H1 (cell line): ENCODE results near the gene FUT4. TPM values are rescaled to one million over a fixed set of nuclear protein-coding genes. Genes with fewer than 3 reads are reported as not detected.

ENCODE experiments used
- CTCF ChIA-PET: fragments of 300-600 bp; sonication (Branson Sonifier 250); formaldehyde crosslinking; loops from one replicate; lab custom pipeline; 2021; ENCODE audit not compliant: partially characterized antibody; lab: Charles Lee
- POLR2A ChIA-PET: fragments of 300-600 bp; sonication (Branson Sonifier 250); formaldehyde crosslinking; loops from one replicate; lab custom pipeline; 2021; ENCODE audit warnings: inconsistent platforms; ENCODE audit not compliant: partially characterized antibody; lab: Charles Lee
- DNase-seq, 2 experiments: peaks; one replicate each; pipeline versions ENCODE4 v3.0.0 to v3.0.0-alpha.2; 2010 to 2022; ENCODE audit warnings: low spot score in 2 of 2, low read depth in 1 of 2, mixed read lengths in 1 of 2
- FAIRE-seq: peaks from 2 replicates; lab custom pipeline; 2011; peaks lifted over from hg19 to GRCh38; lab: Jason Lieb, UNC
- H2AFZ ChIP-seq: 2 replicates; pipeline ENCODE4 v1.8.1; 2012; ENCODE audit warnings: low read length, inconsistent platforms
- H2AK5ac ChIP-seq: 2 replicates; pipeline ENCODE4 v1.6.1; 2013; ENCODE audit warnings: low read depth, low read length
- H2BK120ac ChIP-seq: replicated peaks from 2 replicates; pipeline ENCODE3; 2013; ENCODE audit warnings: low read depth, low read length, inconsistent platforms
- H2BK12ac ChIP-seq: 2 replicates; pipeline ENCODE4 v1.6.1; 2013; ENCODE audit warnings: low read depth, low read length
- H2BK15ac ChIP-seq: 2 replicates; pipeline ENCODE4 v1.6.1; 2013; ENCODE audit warnings: low read length
- H2BK20ac ChIP-seq: 2 replicates; pipeline ENCODE4 v1.6.1; 2013; ENCODE audit warnings: low read length
- H2BK5ac ChIP-seq: 2 replicates; pipeline ENCODE4 v1.6.1; 2013; ENCODE audit warnings: low read depth, low read length
- H3K14ac ChIP-seq: 2 replicates; pipeline ENCODE4 v1.6.1; 2013; ENCODE audit warnings: inconsistent platforms; ENCODE audit not compliant: insufficient read length
- H3K18ac ChIP-seq: 2 replicates; pipeline ENCODE4 v1.6.1; 2013; ENCODE audit warnings: low read length; ENCODE audit errors: extremely low read depth
- H3K23ac ChIP-seq: 2 replicates; pipeline ENCODE4 v1.6.1; 2013; ENCODE audit warnings: inconsistent platforms; ENCODE audit not compliant: insufficient read length
- H3K23me2 ChIP-seq: 2 replicates; pipeline ENCODE4 v1.6.1; 2013; ENCODE audit warnings: low read depth, low read length
- H3K27ac ChIP-seq: 2 replicates; pipeline ENCODE4 v1.6.1; 2011; ENCODE audit warnings: low read depth, low read length, inconsistent platforms
- H3K27me3 ChIP-seq, 4 experiments: replicated peaks in 1 of 4; 1 replicate in 1 of 4; 2 replicates in 3 of 4; pipeline versions ENCODE4 v1.6.1 to v1.8.1; 2011 to 2013; ENCODE audit warnings: low read length in 3 of 4, mild to moderate bottlenecking in 3 of 4, inconsistent platforms in 2 of 4, mixed read lengths in 2 of 4, moderate library complexity in 1 of 4; ENCODE audit not compliant: control insufficient read depth in 3 of 4, insufficient read depth in 3 of 4; ENCODE audit errors: extremely low read depth in 1 of 4
- H3K36me3 ChIP-seq, 4 experiments: 2 replicates each; pipeline versions ENCODE4 v1.6.1 to v1.8.1; 2011 to 2013; ENCODE audit warnings: mild to moderate bottlenecking in 4 of 4, low read length in 3 of 4, moderate library complexity in 2 of 4, control low read depth in 1 of 4, inconsistent platforms in 1 of 4; ENCODE audit not compliant: insufficient read depth in 4 of 4, control insufficient read depth in 2 of 4
- H3K4ac ChIP-seq: replicated peaks from 2 replicates; pipeline ENCODE3; 2013; ENCODE audit warnings: low read length, low read depth, mixed read lengths, inconsistent platforms; ENCODE audit not compliant: insufficient read length
- H3K4me1 ChIP-seq, 4 experiments: replicated peaks in 1 of 4; 1 replicate in 1 of 4; 2 replicates in 3 of 4; pipeline versions ENCODE4 v1.6.1 to v1.8.1; 2011 to 2013; ENCODE audit warnings: low read length in 3 of 4, inconsistent platforms in 2 of 4, mixed read lengths in 1 of 4; ENCODE audit not compliant: insufficient read depth in 4 of 4, control insufficient read depth in 3 of 4
- H3K4me2 ChIP-seq, 2 experiments: 2 replicates each; pipeline versions ENCODE4 v1.6.1 to v1.8.1; 2011 to 2013; ENCODE audit warnings: low read depth in 2 of 2, low read length in 2 of 2, control low read depth in 1 of 2, inconsistent platforms in 1 of 2, mild to moderate bottlenecking in 1 of 2; ENCODE audit not compliant: insufficient read depth in 1 of 2
- H3K4me3 ChIP-seq, 4 experiments: fragments of 200-600, 300-600 bp in 1 of 4; sonication (generic), shearing (Covaris generic), sonication (Bioruptor Twin) in 1 of 4; 2 replicates each; pipeline versions ENCODE4 v1.5.1 to v1.8.1; 2011 to 2016; ENCODE audit warnings: low read length in 4 of 4, low read depth in 3 of 4, control low read depth in 2 of 4, inconsistent platforms in 2 of 4, mild to moderate bottlenecking in 2 of 4, mixed read lengths in 1 of 4, moderate library complexity in 1 of 4; ENCODE audit not compliant: insufficient read depth in 2 of 4; ENCODE audit errors: extremely low read depth in 1 of 4
- H3K56ac ChIP-seq: replicated peaks from 2 replicates; pipeline ENCODE3; 2013; ENCODE audit warnings: low read depth, mild to moderate bottlenecking, mixed read lengths, low read length, inconsistent platforms; ENCODE audit not compliant: insufficient read length
- H3K79me1 ChIP-seq: 2 replicates; pipeline ENCODE4 v1.6.1; 2013; ENCODE audit warnings: low read depth, low read length, control low read depth
- H3K79me2 ChIP-seq, 2 experiments: 2 replicates each; pipeline versions ENCODE4 v1.6.1 to v1.8.1; 2012 to 2013; ENCODE audit warnings: low read length in 2 of 2, mild to moderate bottlenecking in 2 of 2, inconsistent platforms in 1 of 2; ENCODE audit not compliant: insufficient read depth in 2 of 2, control insufficient read depth in 1 of 2
- H3K9ac ChIP-seq, 4 experiments: replicated peaks in 1 of 4; 1 replicate in 1 of 4; 2 replicates in 3 of 4; pipeline versions ENCODE4 v1.6.1 to v1.8.1; 2011 to 2013; ENCODE audit warnings: low read depth in 3 of 4, low read length in 3 of 4, control low read depth in 2 of 4, mild to moderate bottlenecking in 2 of 4, moderate library complexity in 2 of 4, inconsistent platforms in 1 of 4; ENCODE audit errors: extremely low read depth in 1 of 4
- H3K9me3 ChIP-seq, 2 experiments: 2 replicates each; pipeline versions ENCODE4 v1.6.1 to v1.8.1; 2012 to 2013; ENCODE audit warnings: mild to moderate bottlenecking in 2 of 2, moderate library complexity in 2 of 2, control low read depth in 1 of 2, inconsistent platforms in 1 of 2, low read depth in 1 of 2, low read length in 1 of 2, mixed read lengths in 1 of 2; ENCODE audit not compliant: insufficient read depth in 2 of 2
- H4K20me1 ChIP-seq, 2 experiments: replicated peaks in 1 of 2; 2 replicates each; pipeline versions ENCODE3 to v1.8.1; 2011 to 2013; ENCODE audit warnings: inconsistent platforms in 2 of 2, low read length in 2 of 2, mild to moderate bottlenecking in 1 of 2; ENCODE audit not compliant: insufficient read depth in 2 of 2, control insufficient read depth in 1 of 2
- H4K5ac ChIP-seq: 2 replicates; pipeline ENCODE4 v1.6.1; 2013; ENCODE audit warnings: low read length, low read depth, mixed read lengths, inconsistent platforms; ENCODE audit not compliant: insufficient read length
- H4K8ac ChIP-seq: 2 replicates; pipeline ENCODE4 v1.8.0; 2013; ENCODE audit warnings: mild to moderate bottlenecking, moderate library complexity, low read length, inconsistent platforms; ENCODE audit not compliant: insufficient read depth; ENCODE audit errors: extremely low read depth
- H4K91ac ChIP-seq: replicated peaks from 2 replicates; pipeline ENCODE3; 2013; ENCODE audit warnings: low read length, mixed read lengths, inconsistent platforms; ENCODE audit not compliant: insufficient read length
- FOSL1 ChIP-seq: IDR thresholded peaks from 2 replicates; pipeline ENCODE4 v1.6.1; 2011; ENCODE audit warnings: mild to moderate bottlenecking, low read depth, low read length, moderate library complexity; ENCODE audit not compliant: insufficient read depth
- HDAC2 ChIP-seq, 2 experiments: fragments of 300-600 bp in 1 of 2; sonication (generic) in 1 of 2; IDR thresholded peaks; 2 replicates each; pipeline ENCODE4 v1.6.1; 2011 to 2012; ENCODE audit warnings: low read depth in 2 of 2, low read length in 2 of 2, mild to moderate bottlenecking in 2 of 2, moderate library complexity in 2 of 2, borderline replicate concordance in 1 of 2, inconsistent platforms in 1 of 2
- KDM4A ChIP-seq: IDR thresholded peaks from one replicate; pipeline ENCODE4 v1.7.1; 2012; ENCODE audit warnings: low read depth, mild to moderate bottlenecking, moderate library complexity, low read length, inconsistent platforms; ENCODE audit not compliant: severe bottlenecking
- MAFK ChIP-seq: IDR thresholded peaks from 2 replicates; pipeline ENCODE4 v1.6.1; 2012; ENCODE audit warnings: low read depth, mild to moderate bottlenecking, improper control_type of control experiment, low read length
- POLR2AphosphoS5 ChIP-seq: IDR thresholded peaks from 2 replicates; pipeline ENCODE4 v1.6.1; 2011; ENCODE audit warnings: low read depth, low read length
- RAD21 ChIP-seq, 2 experiments: IDR thresholded peaks in 1 of 2; conservative IDR thresholded peaks in 1 of 2; 2 replicates each; pipeline ENCODE4 v1.6.1; 2011; ENCODE audit warnings: low read depth in 2 of 2, low read length in 2 of 2, improper control_type of control experiment in 1 of 2, inconsistent platforms in 1 of 2, mild to moderate bottlenecking in 1 of 2, moderate library complexity in 1 of 2
- RFX5 ChIP-seq: IDR thresholded peaks from 2 replicates; pipeline ENCODE4 v1.6.1; 2011; ENCODE audit warnings: low read depth, low read length, improper control_type of control experiment, borderline replicate concordance
- RXRA ChIP-seq: IDR thresholded peaks from 2 replicates; pipeline ENCODE4 v1.6.1; 2011; ENCODE audit warnings: low read depth, mild to moderate bottlenecking, low read length, moderate library complexity; ENCODE audit not compliant: insufficient read depth
- SAP30 ChIP-seq: fragments of 300-600 bp; sonication (generic); IDR thresholded peaks from 2 replicates; pipeline ENCODE4 v1.7.1; 2012; ENCODE audit warnings: low read length, moderate library complexity, mild to moderate bottlenecking, inconsistent platforms; ENCODE audit not compliant: insufficient read depth, insufficient replicate concordance
- SIN3A ChIP-seq, 2 experiments: IDR thresholded peaks in 1 of 2; conservative IDR thresholded peaks in 1 of 2; 2 replicates each; pipeline ENCODE4 v1.6.1; 2011 to 2012; ENCODE audit warnings: low read length in 2 of 2, improper control_type of control experiment in 1 of 2, low read depth in 1 of 2, mild to moderate bottlenecking in 1 of 2
- SIX5 ChIP-seq: IDR thresholded peaks from 2 replicates; pipeline ENCODE4 v1.6.1; 2011; ENCODE audit warnings: mild to moderate bottlenecking, low read depth, low read length
- SP4 ChIP-seq: IDR thresholded peaks from 2 replicates; pipeline ENCODE4 v1.6.1; 2012; ENCODE audit warnings: low read length, inconsistent platforms
- YY1 ChIP-seq: IDR thresholded peaks from 2 replicates; pipeline ENCODE4 v1.6.1; 2011; ENCODE audit warnings: low read depth, mild to moderate bottlenecking, low read length
- WGBS, 2 experiments: shearing (Covaris generic) in 1 of 2; methylation state at CpG; one replicate each; pipeline versions ENCODE4 v1.1.6 to v1.1.7; 2013 to 2015; ENCODE audit warnings: low lambda C conversion rate in 2 of 2, mixed read lengths in 2 of 2, inconsistent platforms in 1 of 2, low coverage in 1 of 2, missing lambda C conversion rate in 1 of 2; ENCODE audit not compliant: insufficient replicate concordance in 2 of 2, insufficient coverage in 1 of 2, insufficient read length in 1 of 2; ENCODE audit errors: extremely low coverage in 1 of 2, missing lambda C conversion rate in 1 of 2; 5-methylcytosine and 5-hydroxymethylcytosine counted together
- polyA plus RNA-seq, 7 experiments: library from polyadenylated mRNA; depleted of rRNA in 3 of 7; stranded (reverse) in 5 of 7; unstranded in 2 of 7; fragments of >200 nt in 5 of 7; fragments of 200-250 nt in 2 of 7; gene quantifications; 1 replicate in 5 of 7; 2 replicates in 1 of 7; 4 replicates in 1 of 7; pipeline versions ENCODE4 v1.2.1 to v1.2.3, GENCODE V29; 2011 to 2013; ENCODE audit warnings: missing spikeins in 2 of 7, mixed read lengths in 2 of 7
- total RNA-seq: library from RNA; stranded (reverse); fragmentation: NEBNext Ultra II Directional; extraction: Animal tissue kit (Norgen Biotek cat#: 25700); gene quantifications from 2 replicates; pipeline ENCODE4 v1.2.1, GENCODE V29; 2021

FUT4 gene
- total and polyA plus RNA-seq, 2 of the 8 experiments (the other 6 are each of a cell fraction or from before 2014, with no cell fraction given) = 2.6 to 8.0 TPM

- no peak overlapping the region for H4K8ac ChIP-seq
- FAIRE-seq (no peak), DNase-seq (no peak)
- CTCF ChIA-PET = interaction anchor here (1.7 to 1.9 kb wide), 2 partner anchors 76 to 287 kb away, joined by 4 to 5 read pairs; no protein-coding TSS in a partner anchor
- H3K4me2 ChIP-seq = no peak overlapping the region
- H2BK120ac ChIP-seq = no peak overlapping the region
- H3K18ac ChIP-seq = no peak overlapping the region
- no peaks in the 10 kb centered on the region for H3K23me2 ChIP-seq
- H3K79me1 ChIP-seq = no peaks in the 10 kb centered on the region
- H3K27me3 ChIP-seq = no peaks in the 10 kb centered on the region
- no peak overlapping the region for H2AK5ac ChIP-seq
- H3K4me3 ChIP-seq = no peak overlapping the region
- POLR2A ChIA-PET = no interaction called here
- H2AFZ ChIP-seq = no peak overlapping the region
- H3K36me3 ChIP-seq = no peaks in the 10 kb centered on the region
- H3K4me1 ChIP-seq = no peaks in the 10 kb centered on the region
- no peak overlapping the region for H3K27ac ChIP-seq
- no peak overlapping the region for H3K23ac ChIP-seq
- H3K56ac ChIP-seq = no peak overlapping the region
- H3K14ac ChIP-seq = no peak overlapping the region
- TF ChIP-seq MAFK (no peak), RAD21 (IDR thresholded peaks at IDR 0.05 in 1 of 2, conservative IDR thresholded peaks at IDR 0.05 in 1 of 2; ENCODE audit: low read depth in 2 of 2, low read length in 2 of 2) (no peak), SAP30 (no peak), HDAC2 (IDR thresholded peaks at IDR 0.05; ENCODE audit: borderline replicate concordance in 1 of 2, low read depth in 2 of 2, low read length in 2 of 2) (no peak), KDM4A (no peak), SIX5 (no peak), POLR2AphosphoS5 (no peak), SIN3A (conservative IDR thresholded peaks at IDR 0.05 in 1 of 2, IDR thresholded peaks at IDR 0.05 in 1 of 2; ENCODE audit: low read depth in 1 of 2, low read length in 2 of 2) (no peak), FOSL1 (no peak), YY1 (no peak), SP4 (no peak), RFX5 (no peak), RXRA (no peak)
- TF ChIP-seq, all 59 proteins: peak for 0
- no peak overlapping the region for H2BK20ac ChIP-seq
- no peak overlapping the region for H2BK15ac ChIP-seq
- no peaks in the 10 kb centered on the region for H4K20me1 ChIP-seq
- no peaks in the 10 kb centered on the region for H3K79me2 ChIP-seq
- H3K9me3 ChIP-seq = no peaks in the 10 kb centered on the region
- H3K9ac ChIP-seq = no peak overlapping the region
- no peak overlapping the region for H2BK5ac ChIP-seq
- WGBS, 2 experiments = 87% methylated on average over 1 of the region's 1 CpG; no CpG with 5 or more reads in 1 of the 2 experiments
- no peak overlapping the region for H2BK12ac ChIP-seq
- no peak overlapping the region for H3K4ac ChIP-seq
- H4K5ac ChIP-seq = no peak overlapping the region
- no peak overlapping the region for H4K91ac ChIP-seq
These were observed 19.4 kb upstream of the FUT4 start for GRCh38 chr11:94524341-94524740.
